Measurements from ENCODE around the gene IQCK. TPM values are rescaled to one million over a fixed set of nuclear protein-coding genes. Genes with fewer than 3 reads are reported as not detected.

The IQCK gene
- polyA plus RNA-seq, 3 donors: 0.52 to 1.2 (median 0.58) TPM

DNA sequence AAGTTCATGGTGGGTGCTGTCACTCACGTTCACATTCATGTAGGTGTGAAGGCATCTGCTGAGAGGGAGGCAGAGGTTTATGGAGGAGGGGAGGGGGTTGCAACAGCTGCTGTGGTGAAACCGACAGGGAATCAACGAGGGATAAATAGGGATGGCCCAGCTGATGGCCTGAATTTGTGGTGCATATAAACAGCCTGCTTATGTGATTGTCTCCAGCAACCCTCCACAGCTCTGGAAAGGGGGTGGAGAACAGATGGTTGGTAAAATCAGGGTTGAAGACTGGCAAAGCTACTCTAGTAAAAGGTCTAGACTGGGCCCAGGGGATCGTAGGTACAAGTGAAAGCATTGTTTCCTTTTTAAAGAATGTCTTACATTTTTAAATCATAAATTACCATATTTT is 53.7 kb downstream of the IQCK start:
- H3K27ac Mint-ChIP-seq: no peak overlapping the region
- intact Hi-C loops (cut with micrococcal nuclease): no loop called here

DNA sequence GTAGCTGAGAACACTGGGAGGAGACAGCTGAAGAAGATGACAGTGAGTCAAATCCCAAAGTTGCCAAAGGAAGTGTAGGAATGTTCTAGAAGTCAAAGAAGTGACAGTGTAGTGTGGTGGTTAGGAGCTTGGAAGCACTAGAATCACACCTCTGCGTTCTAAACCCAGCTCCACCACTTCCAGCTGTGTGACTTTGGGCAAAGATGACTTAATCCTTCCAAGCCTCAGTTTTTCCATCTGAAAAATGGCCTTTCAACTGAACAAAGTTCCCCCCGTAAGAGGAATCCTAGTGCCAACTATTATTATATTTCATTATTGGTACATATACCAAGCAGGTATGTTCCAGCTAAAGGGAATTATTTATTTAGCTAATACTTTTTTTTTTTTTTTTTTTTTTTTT is 56.0 kb downstream of the IQCK start:
- Histone ChIP-seq H3K4me1 (ENCODE audit: control insufficient read depth in 1 of 2, insufficient read depth in 2 of 2, low read length in 2 of 2) (no peaks in the 10 kb centered on the region), H3K79me2 (ENCODE audit: insufficient read depth, low read length) (no peaks in the 10 kb centered on the region), H4K20me1 (ENCODE audit: insufficient read depth, low read length) (no peaks in the 10 kb centered on the region), H3K27me3 (ENCODE audit: control insufficient read depth in 2 of 2, insufficient read depth in 2 of 2, low read length in 2 of 2) (no peaks in the 10 kb centered on the region), H3K9me3 (replicated peaks in 1 of 2; ENCODE audit: control insufficient read depth in 1 of 2, insufficient read depth in 1 of 2, low read length in 2 of 2) (no peaks in the 10 kb centered on the region), H3K4me2 (replicated peaks; ENCODE audit: extremely low read depth, low read length, poor library complexity, severe bottlenecking) (no peak overlapping the region), H3K27ac (ENCODE audit: low read depth in 1 of 2, low read length in 2 of 2) (no peak overlapping the region), H3K36me3 (replicated peaks in 1 of 2; ENCODE audit: control insufficient read depth in 1 of 2, insufficient read depth in 2 of 2, low read length in 2 of 2) (no peaks in the 10 kb centered on the region), H3K9ac (ENCODE audit: insufficient read depth, low read length, poor library complexity, severe bottlenecking) (no peak overlapping the region), H3K4me3 (replicated peaks in 1 of 3; ENCODE audit: low read depth in 2 of 3, low read length in 3 of 3) (no peak overlapping the region), H2AFZ (ENCODE audit: insufficient read depth, low read depth, low read length, poor library complexity, severe bottlenecking) (no peak overlapping the region)
- TF ChIP-seq, protein P1, sequence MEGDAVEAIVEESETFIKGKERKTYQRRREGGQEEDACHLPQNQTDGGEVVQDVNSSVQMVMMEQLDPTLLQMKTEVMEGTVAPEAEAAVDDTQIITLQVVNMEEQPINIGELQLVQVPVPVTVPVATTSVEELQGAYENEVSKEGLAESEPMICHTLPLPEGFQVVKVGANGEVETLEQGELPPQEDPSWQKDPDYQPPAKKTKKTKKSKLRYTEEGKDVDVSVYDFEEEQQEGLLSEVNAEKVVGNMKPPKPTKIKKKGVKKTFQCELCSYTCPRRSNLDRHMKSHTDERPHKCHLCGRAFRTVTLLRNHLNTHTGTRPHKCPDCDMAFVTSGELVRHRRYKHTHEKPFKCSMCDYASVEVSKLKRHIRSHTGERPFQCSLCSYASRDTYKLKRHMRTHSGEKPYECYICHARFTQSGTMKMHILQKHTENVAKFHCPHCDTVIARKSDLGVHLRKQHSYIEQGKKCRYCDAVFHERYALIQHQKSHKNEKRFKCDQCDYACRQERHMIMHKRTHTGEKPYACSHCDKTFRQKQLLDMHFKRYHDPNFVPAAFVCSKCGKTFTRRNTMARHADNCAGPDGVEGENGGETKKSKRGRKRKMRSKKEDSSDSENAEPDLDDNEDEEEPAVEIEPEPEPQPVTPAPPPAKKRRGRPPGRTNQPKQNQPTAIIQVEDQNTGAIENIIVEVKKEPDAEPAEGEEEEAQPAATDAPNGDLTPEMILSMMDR (IDR thresholded peaks at IDR 0.05): no peak
- Mint-ChIP-seq H3K27ac (no peak overlapping the region), H3K4me1 (peaks cover 14% of the 10 kb centered on the region), H3K36me3 (no peaks in the 10 kb centered on the region), H3K9me3 (peaks cover 4 to 11% (median 5%) of the 10 kb centered on the region in 7 donors), H3K4me3 (no peak overlapping the region), H3K27me3 (ENCODE audit: low read depth in 3 of 3) (peaks cover 0 to 3% (median 0%) of the 10 kb centered on the region in 3 donors)
- no CpG with 5 or more reads among the region's 2 CpGs for WGBS (ENCODE audit: insufficient coverage)
- intact Hi-C loops (cut with micrococcal nuclease): no loop called here
- DNase-seq: no peak

More for the DNA sequence above, 53.7 kb downstream of the IQCK start:
- Histone ChIP-seq H3K4me2 (replicated peaks; ENCODE audit: extremely low read depth, low read length, poor library complexity, severe bottlenecking) (no peak overlapping the region), H3K36me3 (replicated peaks in 1 of 2; ENCODE audit: control insufficient read depth in 1 of 2, insufficient read depth in 2 of 2, low read length in 2 of 2) (no peaks in the 10 kb centered on the region), H3K4me1 (ENCODE audit: control insufficient read depth in 1 of 2, insufficient read depth in 2 of 2, low read length in 2 of 2) (no peaks in the 10 kb centered on the region), H3K9ac (ENCODE audit: insufficient read depth, low read length, poor library complexity, severe bottlenecking) (no peak overlapping the region), H3K79me2 (ENCODE audit: insufficient read depth, low read length) (no peaks in the 10 kb centered on the region), H3K27ac (ENCODE audit: low read depth in 1 of 2, low read length in 2 of 2) (no peak overlapping the region), H4K20me1 (ENCODE audit: insufficient read depth, low read length) (no peaks in the 10 kb centered on the region), H2AFZ (ENCODE audit: insufficient read depth, low read depth, low read length, poor library complexity, severe bottlenecking) (no peak overlapping the region), H3K4me3 (replicated peaks in 1 of 3; ENCODE audit: low read depth in 2 of 3, low read length in 3 of 3) (no peak overlapping the region), H3K9me3 (replicated peaks in 1 of 2; ENCODE audit: control insufficient read depth in 1 of 2, insufficient read depth in 1 of 2, low read length in 2 of 2) (no peaks in the 10 kb centered on the region), H3K27me3 (ENCODE audit: control insufficient read depth in 2 of 2, insufficient read depth in 2 of 2, low read length in 2 of 2) (no peaks in the 10 kb centered on the region)
- DNase-seq: no peak
- TF ChIP-seq, protein P1 (IDR thresholded peaks at IDR 0.05): no peak
- peaks cover 5% of the 10 kb centered on the region for H3K4me1 Mint-ChIP-seq
- no peaks in the 10 kb centered on the region for H3K27me3 Mint-ChIP-seq (ENCODE audit: low read depth in 3 of 3)
- peaks cover 4 to 14% (median 8%) of the 10 kb centered on the region in 7 donors for H3K9me3 Mint-ChIP-seq
- no peaks in the 10 kb centered on the region for H3K36me3 Mint-ChIP-seq
- H3K4me3 Mint-ChIP-seq: no peak overlapping the region
- 83% methylated on average over 3 of the region's 4 CpGs for WGBS (ENCODE audit: insufficient coverage)
